Femur (tissue), 1 donor: Measurements from ENCODE around the gene COL23A1.
"Not testable (repeated sequence)": the region's sequence is repeated elsewhere in the genome, so short reads cannot be mapped to it uniquely, and the experiment has no call there.

ENCODE experiments used
- DNase-seq: peaks from one replicate; pipeline ENCODE4 v3.0.0-alpha.2; 2017

The COL23A1 gene

DNA sequence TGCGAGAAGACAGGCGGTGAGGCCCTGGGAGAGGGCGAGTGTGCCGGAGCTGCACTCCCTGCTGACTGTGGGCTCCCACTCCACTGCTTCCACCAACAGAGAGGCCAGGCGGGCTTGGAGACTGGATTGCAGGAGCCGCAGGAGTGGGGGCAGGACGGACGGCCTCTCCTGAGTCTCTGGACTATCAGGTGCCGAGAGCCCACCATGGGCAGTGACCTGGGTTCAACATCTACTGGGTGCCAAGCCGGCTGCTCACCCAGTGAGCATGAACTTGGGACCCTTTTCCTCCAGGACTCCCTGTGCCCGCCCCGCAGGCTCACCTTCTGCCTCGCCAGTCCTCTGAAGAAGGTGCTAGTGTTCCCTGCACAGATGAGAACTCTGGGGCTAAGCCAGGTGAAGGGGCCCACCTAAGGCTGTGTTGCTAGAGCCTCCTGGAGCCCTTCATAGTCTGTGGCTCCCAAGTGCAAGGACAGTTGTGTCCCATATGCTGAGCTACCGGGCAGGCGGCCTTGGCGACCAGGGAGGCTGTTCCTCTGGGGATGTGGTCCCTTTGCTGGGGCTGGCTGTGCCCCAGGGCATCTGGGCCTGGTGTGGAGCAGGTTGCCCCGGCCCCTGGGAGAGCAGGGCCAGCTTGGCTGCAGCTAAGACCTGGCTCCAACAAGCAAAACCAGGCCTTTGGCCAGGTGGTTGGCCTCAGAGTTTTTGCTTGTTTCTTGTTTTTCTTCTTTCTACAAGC lies 279.9 kb downstream of the COL23A1 start:
- DNase-seq = no peak

DNA sequence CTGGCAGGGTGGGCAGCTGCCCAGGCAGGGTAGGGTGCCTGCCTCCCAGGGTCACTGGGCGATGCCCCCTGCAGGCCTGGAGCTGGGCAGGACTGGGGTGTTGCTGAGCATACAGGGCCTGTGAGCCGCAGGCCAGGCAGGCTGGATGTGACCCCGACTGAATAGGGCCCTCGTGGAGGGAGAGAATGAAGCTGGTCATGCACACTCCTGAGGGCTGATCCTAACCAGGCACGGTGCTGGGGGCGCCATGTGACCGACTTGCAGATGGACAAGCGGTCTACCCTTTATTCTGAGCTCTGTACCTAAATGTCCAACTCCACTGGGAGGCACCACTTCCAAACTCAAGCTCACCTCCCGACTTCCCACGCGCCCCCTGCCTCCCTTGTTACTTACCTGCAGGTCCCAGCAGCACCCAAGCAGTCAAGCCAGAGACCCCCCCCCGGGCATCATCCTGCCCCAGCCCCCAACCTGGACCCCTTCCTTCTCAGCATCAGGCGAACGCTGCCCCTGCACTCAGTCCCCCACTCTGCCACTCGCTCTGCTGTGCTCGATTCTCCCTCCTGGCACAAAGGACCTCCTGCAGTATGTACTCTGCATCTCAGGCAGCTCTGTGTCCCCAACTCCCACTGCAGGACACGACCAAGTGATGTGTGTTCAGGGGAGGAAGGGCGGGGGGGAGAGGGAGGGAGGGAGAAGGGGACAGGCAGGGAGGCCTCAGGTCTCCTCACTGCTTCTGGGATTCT lies 280.8 kb downstream of the COL23A1 start:
- DNase-seq = peak; percentile 15

DNA sequence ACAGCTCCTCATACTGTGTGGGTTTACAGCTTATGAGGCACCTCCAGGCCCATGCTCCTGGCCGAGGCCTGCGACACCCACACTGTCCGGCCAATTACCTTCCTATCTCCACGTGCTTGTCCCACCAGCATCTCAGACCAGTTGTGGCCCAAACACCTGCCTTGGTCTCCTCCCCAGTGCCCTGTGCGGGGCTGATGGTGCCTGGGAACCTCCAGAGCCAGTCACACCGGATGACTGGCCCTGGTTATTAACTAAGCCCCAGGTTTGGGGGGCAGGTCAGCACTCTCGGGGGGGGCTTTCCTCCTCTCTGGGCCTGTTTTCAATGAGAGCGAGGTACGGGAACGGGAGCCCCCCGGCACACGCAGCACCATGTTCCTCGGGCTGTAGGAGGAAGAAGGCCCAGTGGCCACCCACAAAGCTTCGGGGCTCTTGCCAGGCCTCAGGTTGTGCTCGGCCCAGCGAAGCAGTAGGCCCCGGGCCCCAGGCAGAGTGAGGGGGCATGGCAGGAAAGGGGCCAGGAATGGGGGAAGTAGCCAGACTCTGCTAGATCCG lies 281.6 kb downstream of the COL23A1 start:
- DNase-seq = peak; percentile 14

DNA sequence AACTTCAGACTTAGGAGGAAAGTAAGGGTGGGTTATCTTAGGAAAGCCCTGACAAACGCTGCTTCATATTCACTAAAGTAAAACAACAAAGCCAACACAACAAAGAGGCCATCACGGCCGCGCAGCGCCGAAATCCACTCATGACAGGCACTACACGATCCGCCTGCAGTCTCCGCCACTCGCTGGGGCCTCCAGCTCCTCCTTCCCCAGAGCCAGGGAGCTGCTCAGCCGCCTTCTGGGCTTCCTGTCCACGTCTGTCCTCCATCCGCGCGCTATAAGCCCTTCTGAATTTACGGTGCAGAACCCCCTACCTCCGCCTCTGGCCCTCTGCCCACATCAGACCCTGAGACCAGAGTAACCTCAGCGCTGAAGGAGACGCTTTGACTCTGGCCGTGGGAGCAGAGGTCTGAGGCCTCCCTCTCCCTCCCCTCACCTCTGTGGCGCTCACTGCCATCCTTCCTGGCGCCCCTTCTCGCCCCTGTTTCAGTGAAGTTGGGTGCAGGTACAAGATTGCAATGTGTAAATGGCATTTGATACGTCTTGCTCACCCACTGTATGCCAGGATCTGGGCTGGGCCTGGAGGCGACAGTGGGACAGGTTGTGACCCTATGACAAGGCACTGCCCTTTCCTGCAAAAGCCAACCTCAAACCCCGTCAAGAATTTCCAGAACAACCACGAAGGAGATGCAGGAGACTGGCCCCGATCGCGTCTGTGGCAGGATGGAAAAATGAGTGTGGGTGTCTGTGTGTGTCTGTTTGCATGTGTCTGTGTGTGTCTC lies 282.7 kb downstream of the COL23A1 start:
- DNase-seq = peak; percentile 17

DNA sequence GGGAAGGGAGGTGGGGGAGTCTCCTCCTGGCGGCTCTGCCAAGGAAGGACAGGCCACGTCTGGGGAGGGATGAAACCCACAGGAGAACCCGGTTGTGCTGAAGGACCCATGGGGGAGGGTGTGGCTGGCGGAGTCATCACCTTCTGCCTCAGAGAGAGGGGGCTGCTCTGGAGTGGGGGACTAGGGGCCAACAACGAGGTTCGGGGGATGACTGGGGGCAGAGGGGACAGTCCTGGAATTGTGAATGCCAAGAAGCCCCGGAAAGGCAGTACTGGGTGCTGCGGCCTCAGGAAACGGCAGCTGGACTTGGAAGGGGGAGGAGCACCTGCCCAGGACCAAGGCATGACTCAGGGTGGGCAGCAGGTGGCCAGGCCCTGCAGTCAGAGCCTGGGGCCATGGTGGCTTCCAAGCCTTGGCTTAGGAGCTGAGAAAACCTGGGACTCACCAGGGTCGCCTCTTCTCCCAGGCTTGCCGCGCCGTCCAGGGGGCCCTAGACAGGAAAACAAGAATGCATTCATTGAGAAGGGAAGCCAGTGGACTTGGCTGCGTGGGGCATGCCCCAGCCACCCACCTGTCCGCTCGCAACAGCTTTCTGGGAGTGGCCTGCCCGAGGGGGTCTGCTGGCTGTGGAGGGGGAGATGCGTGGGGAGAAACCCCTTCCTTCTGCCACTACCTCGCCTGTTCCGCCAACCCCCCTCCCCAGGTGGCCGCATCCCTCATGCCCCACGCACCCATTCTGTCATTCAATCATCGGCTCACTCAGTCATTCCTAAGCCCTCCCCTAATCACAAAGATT lies 283.6 kb downstream of the COL23A1 start:
- no peak for DNase-seq

DNA sequence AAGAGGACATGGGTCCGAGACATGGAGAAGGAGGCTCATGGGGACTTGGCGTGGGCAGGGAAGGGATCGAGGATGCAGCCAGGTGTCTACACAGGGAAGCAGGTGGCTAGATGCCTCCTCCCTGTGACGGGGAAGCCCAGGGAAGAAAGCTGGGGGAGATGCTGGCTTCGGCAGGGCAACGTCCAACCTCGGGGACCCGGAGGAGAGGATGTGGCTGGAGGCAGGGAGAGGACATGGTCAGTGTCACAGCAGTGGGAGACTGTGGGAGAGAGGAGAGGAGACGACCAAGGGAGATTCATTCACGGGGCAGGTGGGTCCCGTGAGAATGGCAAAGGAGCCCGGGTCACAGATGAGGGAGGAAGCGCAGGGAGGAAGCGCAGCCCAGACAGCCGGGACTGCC lies 284.4 kb downstream of the COL23A1 start:
- DNase-seq = no peak

DNA sequence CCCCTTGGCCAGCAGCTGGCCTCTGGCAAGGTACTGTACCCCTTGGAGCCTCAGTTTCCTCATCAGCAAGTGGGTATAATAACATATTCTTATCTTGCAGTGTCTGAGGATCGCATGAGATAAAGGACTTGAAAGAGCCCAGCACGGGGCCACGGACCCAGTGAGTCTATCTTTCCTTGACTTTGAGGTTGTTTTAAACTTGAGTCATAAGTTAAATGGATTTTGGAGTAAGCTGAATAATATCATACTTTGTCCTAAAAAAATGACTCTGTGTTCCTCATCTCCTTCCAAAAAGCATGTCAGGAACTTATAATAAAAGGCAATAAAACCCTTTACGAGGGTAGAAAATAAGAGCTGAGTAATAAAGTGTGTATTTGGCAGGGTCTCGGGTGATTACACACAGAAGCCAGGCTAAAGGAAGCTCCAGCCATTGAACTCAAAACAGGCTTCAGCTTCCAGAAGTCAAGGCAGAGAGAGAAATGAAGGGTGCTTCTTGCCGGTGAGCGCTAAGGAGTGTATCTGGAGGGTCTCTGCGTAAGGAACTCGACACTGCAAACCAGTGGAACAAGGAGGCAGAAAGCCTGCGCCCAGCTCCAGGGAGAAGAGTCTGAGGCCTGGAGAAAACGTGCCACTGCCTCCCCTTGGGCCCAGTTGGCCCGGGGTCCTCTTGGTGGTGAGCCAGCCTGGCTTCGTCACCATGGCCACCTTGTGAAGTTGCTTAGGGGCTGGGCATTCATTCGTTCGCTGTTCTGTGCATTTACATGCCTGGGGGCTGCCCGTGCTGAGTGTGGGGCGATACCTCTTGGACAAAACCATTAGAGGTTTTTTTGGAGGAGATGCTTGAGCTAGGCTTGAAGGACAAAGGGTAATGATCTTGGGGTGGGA lies 285.2 kb downstream of the COL23A1 start:
- peak; percentile 22 for DNase-seq

DNA sequence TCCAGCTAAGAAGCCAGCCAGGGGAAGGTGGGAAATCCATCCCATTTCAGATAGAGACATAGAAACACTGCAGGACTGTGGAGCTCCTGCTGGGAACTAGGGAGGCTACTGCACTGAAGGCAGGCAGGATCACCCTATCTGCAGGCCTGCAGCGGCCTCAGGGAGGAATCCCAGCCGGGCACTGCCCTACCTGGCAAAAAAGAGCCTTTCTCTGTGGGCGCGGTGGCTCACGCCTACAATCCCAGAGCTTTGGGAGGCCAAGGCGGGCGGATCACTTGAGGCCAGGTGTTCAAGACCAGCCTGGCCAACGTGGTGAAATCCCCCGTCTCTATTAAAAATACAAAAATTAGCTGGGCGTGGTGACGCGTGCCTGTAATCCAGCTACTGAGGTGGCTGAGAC lies 286.2 kb downstream of the COL23A1 start:
- no peak for DNase-seq

DNA sequence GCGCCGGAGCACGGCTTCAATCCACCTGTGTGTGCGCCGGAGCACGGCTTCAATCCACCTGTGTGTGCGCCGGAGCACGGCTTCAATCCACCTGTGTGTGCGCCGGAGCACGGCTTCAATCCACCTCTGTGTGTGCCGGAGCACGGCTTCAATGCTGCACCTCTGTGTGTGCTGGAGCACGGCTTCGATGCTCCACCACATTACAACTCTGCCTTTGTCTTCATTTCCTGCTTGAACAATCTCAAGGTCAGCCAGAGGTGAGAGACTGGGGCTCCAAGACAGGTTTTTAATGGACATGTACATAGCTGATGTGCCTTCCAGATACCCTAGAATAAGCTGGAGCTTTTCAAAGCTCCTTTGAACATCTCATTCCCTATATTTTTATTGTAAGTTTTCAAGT lies 287.9 kb downstream of the COL23A1 start:
- DNase-seq = not testable (repeated sequence)

DNA sequence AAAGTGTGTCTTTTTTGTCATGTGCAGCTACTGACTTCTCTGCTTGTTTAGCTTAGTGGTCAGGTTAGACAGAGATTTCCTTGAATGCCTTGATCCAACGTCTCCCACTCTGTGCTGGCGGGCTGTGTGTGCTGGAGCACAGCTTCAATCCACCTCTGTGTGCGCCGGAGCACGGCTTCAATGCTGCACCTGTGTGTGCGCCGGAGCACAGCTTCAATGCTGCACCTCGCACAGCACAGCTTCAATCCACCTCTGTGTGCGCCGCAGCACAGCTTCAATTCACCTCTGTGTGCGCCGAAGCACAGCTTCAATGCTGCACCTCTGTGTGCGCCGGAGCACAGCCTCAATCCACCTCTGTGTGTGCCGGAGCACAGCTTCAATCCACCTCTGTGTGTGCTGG lies 288.6 kb downstream of the COL23A1 start:
- no peak for DNase-seq

DNA sequence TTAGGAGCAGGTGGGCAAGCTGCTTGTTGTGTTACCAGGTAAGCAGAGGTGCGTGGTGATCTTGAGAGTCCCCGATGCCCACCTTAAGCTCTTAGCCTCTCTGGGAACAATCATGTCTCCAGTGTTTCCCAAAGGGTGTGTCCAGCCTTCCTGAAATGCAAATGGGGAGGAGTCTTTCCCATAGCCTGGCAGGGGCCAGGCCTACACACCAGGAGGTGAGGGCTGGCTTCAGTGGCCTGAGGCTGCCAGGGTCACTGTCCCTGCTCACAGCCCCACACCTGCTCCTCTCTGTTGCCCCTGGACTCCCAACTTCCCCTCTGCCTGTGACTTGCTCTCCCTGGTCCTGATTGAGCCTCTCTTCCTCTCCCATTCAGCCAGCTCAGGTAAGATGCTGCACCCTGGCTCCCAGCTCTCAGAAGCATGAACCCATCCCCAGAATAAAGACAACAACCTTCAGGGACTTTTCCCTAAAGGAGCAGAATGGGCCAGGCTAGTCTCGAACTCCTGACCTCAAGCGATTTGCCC lies 291.8 kb downstream of the COL23A1 start:
- DNase-seq = no peak

DNA sequence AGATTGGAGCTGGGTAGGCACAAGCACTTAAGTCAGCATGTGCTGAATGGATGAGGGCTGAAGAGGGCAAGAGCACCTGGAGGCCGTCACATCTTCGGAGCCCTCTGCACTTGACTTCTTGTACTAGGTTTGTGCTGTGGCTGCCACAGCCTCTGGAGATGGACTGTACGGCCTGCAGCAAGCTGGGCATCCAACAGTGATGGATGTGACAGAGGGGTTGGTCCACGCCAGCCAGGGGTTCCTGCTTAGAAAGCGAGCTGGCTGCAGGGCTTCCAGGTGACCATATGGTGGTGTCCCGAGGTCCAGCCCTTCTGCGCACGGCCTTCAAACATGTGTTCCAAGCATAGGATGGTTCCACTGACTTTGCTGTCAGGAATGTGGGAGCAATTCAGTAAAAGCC lies 292.4 kb downstream of the COL23A1 start:
- DNase-seq = no peak

DNA sequence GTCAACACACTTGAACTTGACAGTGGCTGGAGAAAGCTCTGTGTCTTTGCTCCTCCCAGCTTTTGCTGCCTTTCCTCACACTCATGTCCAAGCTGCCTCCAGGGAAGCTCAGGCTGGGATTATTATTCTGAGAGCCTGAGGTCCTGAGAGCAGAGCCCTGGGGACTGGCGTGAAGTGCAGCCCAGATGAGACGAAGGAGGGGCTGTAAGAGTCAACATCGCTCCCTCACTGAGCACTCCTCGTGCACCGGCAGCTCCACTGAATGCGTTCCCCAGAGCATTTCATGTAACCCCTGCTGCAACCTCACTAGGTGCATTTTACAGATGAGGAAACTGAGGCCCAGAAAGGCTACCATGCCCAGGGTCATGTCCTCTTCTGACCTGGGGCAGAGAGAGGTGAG lies 294.1 kb downstream of the COL23A1 start:
- peak; percentile 13 for DNase-seq

DNA sequence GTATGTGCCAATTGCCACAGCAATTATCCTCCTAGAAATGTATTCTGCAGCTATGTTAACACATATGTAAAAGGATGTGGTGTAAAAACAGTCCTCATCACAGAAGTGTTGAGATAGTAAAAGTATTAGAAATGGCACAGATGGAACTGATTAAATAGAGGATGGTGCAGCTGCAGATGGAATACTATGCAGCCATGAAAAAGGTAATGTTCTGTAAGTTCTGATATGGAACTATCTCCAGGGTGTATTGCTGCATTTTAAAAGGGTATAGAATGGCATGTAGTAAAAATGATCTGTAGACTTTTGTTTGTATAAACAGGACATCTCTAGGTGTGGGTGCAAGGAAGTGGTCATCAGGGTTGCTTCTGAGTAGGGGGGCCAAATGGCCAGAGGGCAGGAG lies 294.6 kb downstream of the COL23A1 start:
- DNase-seq = no peak

DNA sequence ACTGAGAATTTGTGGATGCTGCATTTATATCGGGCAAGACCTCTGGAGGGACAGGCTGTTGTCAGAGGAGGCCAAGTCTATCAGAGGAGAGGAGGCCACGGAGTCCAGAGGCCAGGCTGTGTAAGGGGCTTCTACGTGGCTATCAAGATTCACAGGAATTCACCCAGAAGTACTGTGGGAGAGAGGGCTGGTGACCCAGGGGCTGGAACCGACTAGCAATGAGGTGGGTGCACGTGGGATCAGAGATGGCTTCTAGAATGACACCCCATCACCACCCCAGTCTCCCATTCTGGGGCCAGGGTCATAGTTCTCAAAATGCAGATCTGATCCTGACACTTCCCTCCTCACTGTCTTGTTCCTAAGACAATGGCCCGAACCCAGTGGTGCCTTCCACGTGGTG lies 296.4 kb downstream of the COL23A1 start:
- no peak for DNase-seq

DNA sequence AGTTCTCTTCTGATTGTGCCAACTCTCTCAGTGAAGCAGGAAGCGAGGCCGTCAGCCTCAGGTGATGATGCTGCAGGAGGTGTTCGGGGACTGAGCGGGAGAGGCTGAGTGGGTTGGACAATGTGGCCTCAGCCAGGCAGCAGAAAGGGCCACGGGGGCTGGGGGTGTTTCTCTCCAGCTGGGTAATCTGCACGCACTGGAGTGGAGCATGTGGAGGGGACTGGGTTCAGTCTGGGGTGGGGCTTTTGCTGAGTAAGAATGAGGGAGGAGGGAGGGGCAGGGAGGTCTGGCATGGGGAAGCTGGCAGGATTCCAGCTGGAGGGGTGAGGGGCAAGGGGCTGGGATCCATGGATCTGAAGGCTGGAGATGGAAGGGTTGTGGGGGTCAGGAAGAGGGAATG lies 296.8 kb downstream of the COL23A1 start:
- peak; percentile 22 for DNase-seq

DNA sequence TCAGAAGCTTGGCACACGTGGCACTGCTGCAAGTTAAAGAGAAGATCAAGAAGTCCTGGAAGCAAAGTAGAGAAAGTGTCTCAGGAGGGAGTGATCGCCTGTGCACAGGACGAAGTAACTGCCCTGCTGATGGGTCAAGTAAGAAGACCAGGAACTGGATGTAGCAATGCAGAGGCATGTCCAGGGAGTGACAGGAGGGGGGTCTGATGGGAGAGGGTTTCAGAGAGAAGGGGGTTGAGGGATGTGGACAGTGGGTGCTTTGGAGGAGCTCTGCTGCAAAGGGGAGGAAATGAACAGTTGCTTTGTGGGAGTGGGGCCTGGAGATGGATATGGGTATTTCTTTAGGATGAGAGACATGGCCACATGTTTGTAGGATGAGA lies 297.4 kb downstream of the COL23A1 start:
- no peak for DNase-seq

DNA sequence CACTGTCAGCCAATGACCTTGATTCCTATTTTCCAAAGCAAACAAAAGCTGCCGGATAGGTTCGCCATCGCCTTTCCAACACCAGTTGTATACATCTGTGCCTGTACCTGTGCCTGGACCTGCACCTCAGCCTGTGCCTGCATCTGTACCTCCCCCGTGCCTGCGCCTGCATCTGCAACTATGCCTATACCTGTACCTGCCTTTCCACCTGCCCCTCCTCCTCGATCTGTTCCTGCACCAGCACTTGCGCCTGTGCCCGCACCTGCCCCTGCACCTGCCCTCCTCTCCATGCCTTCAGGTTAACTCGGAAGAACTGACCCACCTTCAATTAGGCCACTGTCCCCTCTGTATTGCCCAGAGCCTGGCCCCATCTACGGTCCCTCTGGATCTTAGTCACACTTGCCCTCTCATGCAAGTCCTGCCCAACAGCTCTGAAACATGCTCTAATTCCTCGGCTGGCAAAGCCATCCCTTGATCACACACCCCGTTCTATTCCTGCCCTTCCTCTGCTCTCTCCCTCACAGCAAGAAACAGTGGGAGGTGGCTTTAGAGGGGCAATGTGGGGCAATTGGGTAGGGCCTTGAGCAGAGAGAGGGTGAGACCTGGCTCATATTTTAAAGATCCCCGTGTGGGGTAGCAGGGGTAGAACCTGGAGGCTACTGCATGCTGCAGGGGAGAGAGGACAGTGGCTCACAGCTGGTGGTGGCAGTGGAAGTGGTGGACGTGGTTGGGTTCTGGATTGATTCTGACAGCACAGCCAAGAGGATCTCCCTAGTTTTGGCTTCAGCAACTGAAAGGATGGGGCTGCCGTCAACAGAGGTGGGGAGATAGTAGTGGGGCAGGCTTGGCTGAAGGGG lies 298.0 kb downstream of the COL23A1 start:
- DNase-seq = no peak

DNA sequence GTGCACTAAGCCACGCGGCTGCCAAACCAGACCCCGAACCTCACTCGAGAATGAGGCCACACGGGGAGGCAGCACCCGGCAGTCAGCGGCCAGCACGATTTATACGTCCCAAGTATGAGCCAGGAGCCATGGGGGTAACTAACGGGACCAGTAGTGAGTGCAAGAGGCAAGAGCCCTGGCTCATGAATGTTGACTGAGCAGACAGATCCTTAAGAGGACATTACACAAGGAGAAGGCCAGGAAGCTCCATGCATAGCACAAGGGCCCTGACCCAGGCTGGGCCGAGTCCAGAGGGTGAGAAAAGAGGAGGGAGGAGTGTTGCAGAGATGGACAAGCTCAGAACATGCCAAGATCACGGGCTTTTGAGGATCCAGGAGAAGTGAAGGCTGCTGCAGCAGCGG lies 299.0 kb downstream of the COL23A1 start:
- DNase-seq = no peak

DNA sequence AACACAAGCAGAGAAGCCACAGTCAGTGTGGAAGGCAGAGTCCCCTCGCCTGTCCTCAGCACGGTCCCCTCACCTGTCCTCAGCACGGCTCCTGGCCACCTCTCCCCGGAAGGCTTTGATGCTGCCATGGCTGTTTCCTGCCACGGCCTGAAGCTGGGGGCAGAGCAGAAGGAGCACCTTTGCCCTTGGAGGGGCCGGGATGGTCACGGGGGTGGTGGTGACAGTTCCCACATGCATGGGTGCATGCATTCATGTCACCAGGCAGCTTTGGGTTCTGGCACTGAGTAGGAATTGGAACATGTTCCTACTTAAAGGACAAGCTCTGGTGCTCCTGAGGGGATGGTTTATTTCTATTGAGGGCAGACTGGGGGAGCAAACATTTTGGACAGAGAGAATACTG lies 299.8 kb downstream of the COL23A1 start:
- DNase-seq = no peak
